Effector CD8-positive, alpha-beta T cell (primary cell): Measurements from ENCODE around the gene AGBL3.
"Not testable (repeated sequence)": the region's sequence is repeated elsewhere in the genome, so short reads cannot be mapped to it uniquely, and the experiment has no call there.

Experiments used
- DNase-seq: peaks from one replicate; lab custom pipeline; 2025; lab: John Stamatoyannopoulos, UW

The AGBL3 gene

GRCh38 chr7:134963036-134963435 is 23.3 kb upstream of the AGBL3 start:
- no peak for DNase-seq

- DNase-seq = no peak
These were observed 19.6 kb upstream of the AGBL3 start for GRCh38 chr7:134966691-134967090.

GRCh38 chr7:134968110-134968509 is 18.2 kb upstream of the AGBL3 start:
- DNase-seq = no peak

- not testable (repeated sequence) for DNase-seq
These were observed 4.7 kb upstream of the AGBL3 start for GRCh38 chr7:134981645-134982044.

GRCh38 chr7:134985894-134986362 is 380 bp upstream of the AGBL3 start:
- DNase-seq = no peak

GRCh38 chr7:134988161-134988560 is 1.9 kb downstream of the AGBL3 start:
- no peak for DNase-seq

- DNase-seq = no peak
These were observed 5.4 kb downstream of the AGBL3 start for GRCh38 chr7:134991469-134992339.

- no peak for DNase-seq
These were observed 6.4 kb downstream of the AGBL3 start for GRCh38 chr7:134992626-134993179.

GRCh38 chr7:134993877-134994456 is 7.7 kb downstream of the AGBL3 start:
- DNase-seq = no peak

GRCh38 chr7:134995239-134996096 is 9.2 kb downstream of the AGBL3 start:
- DNase-seq = peak; percentile 9

- DNase-seq = no peak
These were observed 9.8 kb downstream of the AGBL3 start for GRCh38 chr7:134996097-134996550.

GRCh38 chr7:134997214-134997885 is 11.0 kb downstream of the AGBL3 start:
- no peak for DNase-seq

- DNase-seq = no peak
These were observed 12.8 kb downstream of the AGBL3 start for GRCh38 chr7:134999136-134999535.

GRCh38 chr7:135001390-135002165 is 15.3 kb downstream of the AGBL3 start:
- DNase-seq = no peak

GRCh38 chr7:135012229-135012628 is 25.9 kb downstream of the AGBL3 start:
- no peak for DNase-seq

GRCh38 chr7:135023622-135024021 is 37.3 kb downstream of the AGBL3 start:
- no peak for DNase-seq

GRCh38 chr7:135035252-135035651 is 48.9 kb downstream of the AGBL3 start:
- no peak for DNase-seq

- not testable (repeated sequence) for DNase-seq
These were observed 80.7 kb downstream of the AGBL3 start for GRCh38 chr7:135067017-135067416.

- no peak for DNase-seq
These were observed 87.8 kb downstream of the AGBL3 start for GRCh38 chr7:135074096-135074495.

GRCh38 chr7:135074531-135074930 is 88.2 kb downstream of the AGBL3 start:
- DNase-seq = no peak

GRCh38 chr7:135075716-135076115 is 89.4 kb downstream of the AGBL3 start:
- DNase-seq = no peak
